Right atrium auricular region (tissue), 2 donors: ENCODE results near the gene CD180. TPM values are rescaled to one million over a fixed set of nuclear protein-coding genes. Genes with fewer than 3 reads are reported as not detected.

Experiments used
- DNase-seq: peaks from one replicate; pipeline ENCODE4 v3.0.0-alpha.2; 2019; ENCODE audit warnings: low spot score
- H3K27ac ChIP-seq, 2 donors: fragments of 200-600 bp; sonication (generic); 1 replicate in 1 of 2; 2 replicates in 1 of 2; pipeline ENCODE4 v1.5.1; 2016 to 2019
- H3K27me3 ChIP-seq, 2 donors: fragments of 200-600 bp; sonication (generic); one replicate each; pipeline versions ENCODE4 v1.5.1 to v1.6.0; 2017 to 2019
- H3K36me3 ChIP-seq: fragments of 200-600 bp; sonication (generic); one replicate; pipeline ENCODE4 v1.5.1; 2016
- H3K4me1 ChIP-seq, 2 donors: fragments of 200-600 bp; sonication (generic); one replicate each; pipeline versions ENCODE4 v1.5.1 to v1.6.0; 2017 to 2019
- H3K4me3 ChIP-seq, 2 donors: fragments of 200-600 bp; sonication (generic); 1 replicate in 1 of 2; 2 replicates in 1 of 2; pipeline ENCODE4 v1.5.1; 2017 to 2019; ENCODE audit warnings: mild to moderate bottlenecking in 1 of 2, moderate library complexity in 1 of 2
- H3K9me3 ChIP-seq, 2 donors: fragments of 200-600 bp; sonication (generic); one replicate each; pipeline ENCODE4 v1.5.1; 2019
- CTCF ChIP-seq, 2 donors: fragments of 200-600 bp; sonication (generic); IDR thresholded peaks; one replicate each; pipeline ENCODE4 v1.5.1; 2019; ENCODE audit warnings: antibody characterized with exemption in 2 of 2
- total RNA-seq, 2 donors: library from RNA; depleted of rRNA; stranded (reverse); fragments of >200 nt; gene quantifications; one replicate each; pipeline ENCODE4 v1.1.0, GENCODE V29; 2016

Gene CD180
- total RNA-seq, 2 donors from 2014 or later = 0.26 to 1.2 TPM

- Histone ChIP-seq H3K4me1 (peaks cover 0 to 7% of the 10 kb centered on the region in 2 donors), H3K27me3 (no peaks in the 10 kb centered on the region), H3K27ac (no peak overlapping the region), H3K9me3 (no peaks in the 10 kb centered on the region), H3K4me3 (no peak overlapping the region), H3K36me3 (no peaks in the 10 kb centered on the region)
- TF ChIP-seq CTCF (IDR thresholded peaks at IDR 0.05) = no peak
- no peak for DNase-seq
Observed at GRCh38 chr5:67192719-67193438, 3.7 kb downstream of the CD180 start.

GRCh38 chr5:67190861-67191260 lies 5.7 kb downstream of the CD180 start:
- H3K27me3 ChIP-seq = no peaks in the 10 kb centered on the region
- no peaks in the 10 kb centered on the region for H3K36me3 ChIP-seq
- peaks cover 0 to 7% of the 10 kb centered on the region in 2 donors for H3K4me1 ChIP-seq
- no peak for TF ChIP-seq CTCF (IDR thresholded peaks at IDR 0.05)
- H3K9me3 ChIP-seq = no peaks in the 10 kb centered on the region
- no peak overlapping the region for H3K27ac ChIP-seq
- H3K4me3 ChIP-seq = no peak overlapping the region
- DNase-seq = no peak

GRCh38 chr5:67190410-67190809 lies 6.2 kb downstream of the CD180 start:
- Histone ChIP-seq H3K4me3 (no peak overlapping the region), H3K4me1 (peaks cover 0 to 7% of the 10 kb centered on the region in 2 donors), H3K36me3 (no peaks in the 10 kb centered on the region), H3K9me3 (no peaks in the 10 kb centered on the region), H3K27ac (no peak overlapping the region), H3K27me3 (no peaks in the 10 kb centered on the region)
- DNase-seq = no peak
- no peak for TF ChIP-seq CTCF (IDR thresholded peaks at IDR 0.05)

GRCh38 chr5:67189931-67190330 lies 6.7 kb downstream of the CD180 start:
- no peak for DNase-seq

GRCh38 chr5:67189079-67189354 lies 7.6 kb downstream of the CD180 start:
- TF ChIP-seq CTCF (IDR thresholded peaks at IDR 0.05) = no peak

More at GRCh38 chr5:67189931-67190330, 6.7 kb downstream of the CD180 start:
- Histone ChIP-seq H3K36me3 (no peaks in the 10 kb centered on the region), H3K27ac (no peak overlapping the region), H3K9me3 (no peaks in the 10 kb centered on the region), H3K27me3 (no peaks in the 10 kb centered on the region), H3K4me1 (peaks cover 0 to 7% of the 10 kb centered on the region in 2 donors), H3K4me3 (no peak overlapping the region)
- TF ChIP-seq CTCF (IDR thresholded peaks at IDR 0.05) = no peak

More at GRCh38 chr5:67189079-67189354, 7.6 kb downstream of the CD180 start:
- Histone ChIP-seq H3K4me3 (no peak overlapping the region), H3K27ac (no peak overlapping the region), H3K27me3 (no peaks in the 10 kb centered on the region), H3K4me1 (peaks cover 0 to 7% of the 10 kb centered on the region in 2 donors), H3K36me3 (no peaks in the 10 kb centered on the region), H3K9me3 (no peaks in the 10 kb centered on the region)
- DNase-seq = no peak
